Body of pancreas (tissue), 4 donors: Measurements from ENCODE around the gene GREB1. TPM values are rescaled to one million over a fixed set of nuclear protein-coding genes. Genes with fewer than 3 reads are reported as not detected.

Experiments used
- ATAC-seq: fragments of 150-250 bp; one replicate; pipeline ENCODE4 v1.9.1; 2016
- DNase-seq, 4 donors: peaks; one replicate each; pipeline ENCODE4 v3.0.0-alpha.2; 2019
- H3K27ac ChIP-seq, 4 donors: fragments of 200-600 bp; sonication (generic); 1 replicate in 3 of 4; 2 replicates in 1 of 4; pipeline versions ENCODE4 v1.5.1 to v1.6.1; 2016 to 2019; ENCODE audit warnings: mild to moderate bottlenecking in 1 of 4, mixed read lengths in 1 of 4, moderate library complexity in 1 of 4
- H3K27me3 ChIP-seq, 2 donors: fragments of 200-600 bp; sonication (generic); one replicate each; pipeline ENCODE4 v1.6.0; 2016; ENCODE audit warnings: mild to moderate bottlenecking in 1 of 2
- H3K36me3 ChIP-seq, 2 donors: fragments of 200-600 bp; sonication (generic); replicated peaks in 1 of 2; 2 replicates each; pipeline ENCODE4 v1.5.1; 2016; ENCODE audit warnings: low read depth in 2 of 2; ENCODE audit not compliant: insufficient read depth in 1 of 2
- H3K4me1 ChIP-seq: fragments of 200-600 bp; sonication (generic); one replicate; pipeline ENCODE4 v1.6.0; 2016
- H3K4me3 ChIP-seq, 2 donors: fragments of 200-600 bp; sonication (generic); 1 replicate in 1 of 2; 2 replicates in 1 of 2; pipeline ENCODE4 v1.5.1; 2016 to 2019
- H3K9me3 ChIP-seq, 3 donors: fragments of 200-600 bp; sonication (generic); 1 replicate in 2 of 3; 2 replicates in 1 of 3; pipeline ENCODE4 v1.5.1; 2016
- CTCF ChIP-seq, 7 experiments: fragments of 450-650 bp in 4 of 7; fragments of 200-600 bp in 3 of 7; sonication (generic) in 3 of 7; IDR thresholded peaks; one replicate each; pipeline ENCODE4 v1.5.1; 2016 to 2019; ENCODE audit warnings: antibody characterized with exemption in 7 of 7
- POLR2A ChIP-seq, 3 donors: fragments of 450-650 bp; IDR thresholded peaks; one replicate each; pipeline ENCODE4 v1.6.1; 2016; ENCODE audit warnings: antibody characterized with exemption in 3 of 3, mild to moderate bottlenecking in 2 of 3
- WGBS, 2 donors: methylation state at CpG; one replicate each; pipeline ENCODE4 v1.1.5; 2017; 5-methylcytosine and 5-hydroxymethylcytosine counted together
- intact Hi-C: fragments of 100-400 bp; cut with DNase I; formaldehyde crosslinking; loops from one replicate; pipeline ENCODE4 v1.15.1; 2023
- total RNA-seq, 2 donors: library from RNA; depleted of rRNA; stranded (reverse); fragments of >200 nt; gene quantifications; one replicate each; pipeline ENCODE4 v1.1.0, GENCODE V29; 2016

Gene GREB1
- total RNA-seq, 2 donors from 2014 or later = 10.4 to 19.8 TPM

DNA sequence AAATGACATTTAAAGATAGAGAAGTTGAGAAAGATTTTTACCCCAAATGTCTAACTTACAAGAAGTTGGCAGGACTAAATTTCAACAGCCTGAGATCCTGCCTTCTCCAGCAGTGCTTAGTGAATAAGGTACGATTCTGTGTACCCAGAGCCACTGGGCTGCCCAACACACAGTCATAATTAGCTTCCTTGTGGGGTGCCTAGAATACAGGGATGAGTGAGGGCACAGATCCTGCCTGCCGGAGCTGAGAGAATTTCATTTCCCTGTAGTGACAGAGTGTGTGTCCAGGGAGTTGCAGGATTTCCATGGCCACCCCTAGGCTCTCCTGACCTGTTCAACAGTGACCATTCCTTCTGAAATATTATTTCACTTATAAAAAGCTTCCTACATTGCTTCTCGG, 27.0 kb downstream of the GREB1 start:
- intact Hi-C loops = no loop called here
- ATAC-seq (no peak), DNase-seq (no peak)
- no peak for TF ChIP-seq CTCF (IDR thresholded peaks at IDR 0.05)
- no peak for TF ChIP-seq POLR2A (IDR thresholded peaks at IDR 0.05)
- H3K27ac ChIP-seq = no peak overlapping the region
- no peaks in the 10 kb centered on the region for H3K4me1 ChIP-seq
- no peaks in the 10 kb centered on the region for H3K9me3 ChIP-seq
- WGBS, 2 donors = 83 to 89% methylated on average over 2 to 3 of the region's 3 CpGs
- no peaks in the 10 kb centered on the region for H3K27me3 ChIP-seq
- no peak overlapping the region for H3K4me3 ChIP-seq
- no peaks in the 10 kb centered on the region for H3K36me3 ChIP-seq

DNA sequence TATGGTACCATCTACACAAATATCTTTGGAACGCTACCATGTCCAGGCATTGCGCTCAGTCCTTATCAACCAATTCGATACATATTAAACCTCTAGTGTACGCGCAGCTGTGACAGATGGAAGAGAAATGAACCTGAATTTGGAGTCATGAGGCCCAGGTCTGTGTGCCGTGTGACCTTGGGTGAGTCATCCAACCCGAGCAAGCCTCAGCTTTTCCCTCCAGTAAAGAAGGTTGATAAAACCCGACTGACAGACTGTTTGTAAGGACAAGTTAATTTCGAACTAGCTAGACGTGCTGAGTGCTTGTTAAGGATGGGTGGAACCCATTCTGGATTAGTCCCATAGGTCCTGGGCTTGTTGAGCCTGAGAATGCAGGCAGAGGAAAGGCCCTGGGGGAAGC, 28.2 kb downstream of the GREB1 start:
- TF ChIP-seq POLR2A (IDR thresholded peaks at IDR 0.05) (no peak), CTCF (IDR thresholded peaks at IDR 0.05) (no peak)
- H3K27me3 ChIP-seq = no peaks in the 10 kb centered on the region
- no peaks in the 10 kb centered on the region for H3K9me3 ChIP-seq
- H3K4me1 ChIP-seq = no peaks in the 10 kb centered on the region
- no peak overlapping the region for H3K4me3 ChIP-seq
- DNase-seq = no peak
- WGBS, 2 donors = 69 to 82% methylated on average over 10 of the region's 10 CpGs
- no peak for ATAC-seq
- intact Hi-C loops = no loop called here
- H3K27ac ChIP-seq = no peak overlapping the region
- no peaks in the 10 kb centered on the region for H3K36me3 ChIP-seq

GRCh38 chr2:11562476-11562875, 28.6 kb downstream of the GREB1 start:
- 97% methylated on average over 5 of the region's 5 CpGs for WGBS, 2 donors
- DNase-seq (no peak), ATAC-seq (no peak)
- TF ChIP-seq CTCF (IDR thresholded peaks at IDR 0.05) (no peak), POLR2A (IDR thresholded peaks at IDR 0.05) (no peak)
- Histone ChIP-seq H3K27ac (no peak overlapping the region), H3K27me3 (no peaks in the 10 kb centered on the region), H3K9me3 (no peaks in the 10 kb centered on the region), H3K4me1 (no peaks in the 10 kb centered on the region), H3K36me3 (no peaks in the 10 kb centered on the region), H3K4me3 (no peak overlapping the region)
- intact Hi-C loops = no loop called here

GRCh38 chr2:11563784-11564666, 30.2 kb downstream of the GREB1 start:
- DNase-seq = no peak
- no peak for ATAC-seq
- intact Hi-C loops = no loop called here
- Histone ChIP-seq H3K4me1 (peaks cover 5% of the 10 kb centered on the region), H3K27ac (no peak overlapping the region), H3K36me3 (no peaks in the 10 kb centered on the region), H3K4me3 (no peak overlapping the region), H3K9me3 (no peaks in the 10 kb centered on the region), H3K27me3 (no peaks in the 10 kb centered on the region)
- WGBS, 2 donors = 92 to 95% methylated on average over 8 of the region's 8 CpGs
- no peak for TF ChIP-seq CTCF (IDR thresholded peaks at IDR 0.05)
- no peak for TF ChIP-seq POLR2A (IDR thresholded peaks at IDR 0.05)
